GM12878 (cell line): ENCODE data around the gene CD58. TPM values are rescaled to one million over a fixed set of nuclear protein-coding genes. Genes with fewer than 3 reads are reported as not detected.

Source experiments
- ATF7 ChIP-seq: fragments of 450-650 bp; IDR thresholded peaks from 2 replicates; pipeline ENCODE4 v1.6.1; 2016; ENCODE audit warnings: low read depth, mild to moderate bottlenecking
- CHD2 ChIP-seq: IDR thresholded peaks from 2 replicates; pipeline ENCODE4 v1.6.1; 2011; ENCODE audit warnings: low read depth, low read length, improper control_type of control experiment, borderline replicate concordance
- CREM ChIP-seq: IDR thresholded peaks from 2 replicates; pipeline ENCODE4 v1.6.1; 2014; ENCODE audit warnings: antibody characterized with exemption, low read depth
- DPF2 ChIP-seq: fragments of 450-650 bp; IDR thresholded peaks from 2 replicates; pipeline ENCODE4 v1.6.1; 2017; ENCODE audit warnings: mild to moderate bottlenecking
- ETV6 ChIP-seq, 2 experiments: fragments of 450-650 bp in 1 of 2; IDR thresholded peaks in 1 of 2; conservative IDR thresholded peaks in 1 of 2; 2 replicates each; pipeline ENCODE4 v1.6.1; 2014; ENCODE audit warnings: antibody characterized with exemption in 1 of 2, borderline replicate concordance in 1 of 2, low read depth in 1 of 2, mild to moderate bottlenecking in 1 of 2, moderate library complexity in 1 of 2
- HDGF ChIP-seq: fragments of 450-650 bp; IDR thresholded peaks from 2 replicates; pipeline ENCODE4 v1.6.1; 2016; ENCODE audit warnings: antibody characterized with exemption
- MEF2B ChIP-seq: fragments of 450-650 bp; IDR thresholded peaks from 2 replicates; pipeline ENCODE4 v1.6.1; 2018; ENCODE audit warnings: mild to moderate bottlenecking, moderate library complexity; ENCODE audit not compliant: partially characterized antibody, poor library complexity, severe bottlenecking
- MTA2 ChIP-seq: fragments of 450-650 bp; IDR thresholded peaks from 2 replicates; pipeline ENCODE4 v1.6.1; 2016; ENCODE audit warnings: low read depth, mild to moderate bottlenecking, moderate library complexity
- NFXL1 ChIP-seq: fragments of 450-650 bp; IDR thresholded peaks from 2 replicates; pipeline ENCODE4 v1.6.1; 2017; ENCODE audit warnings: antibody characterized with exemption, mild to moderate bottlenecking, borderline replicate concordance
- POLR2AphosphoS5 ChIP-seq: IDR thresholded peaks from 2 replicates; pipeline ENCODE4 v1.6.1; 2011; ENCODE audit warnings: mild to moderate bottlenecking, low read length, inconsistent platforms
- PRDM15 ChIP-seq: fragments of 450-650 bp; formaldehyde crosslinking; IDR thresholded peaks from 2 replicates; pipeline ENCODE4 v1.4.0; 2020; ENCODE audit warnings: mild to moderate bottlenecking, moderate library complexity
- RELB ChIP-seq: fragments of 450-650 bp; IDR thresholded peaks from 2 replicates; pipeline ENCODE4 v1.6.1; 2017; ENCODE audit warnings: low read depth, mild to moderate bottlenecking, moderate library complexity
- RUNX3 ChIP-seq: IDR thresholded peaks from 2 replicates; pipeline ENCODE4 v1.6.1; 2012; ENCODE audit warnings: low read length, inconsistent platforms
- SIX5 ChIP-seq: IDR thresholded peaks from 2 replicates; pipeline ENCODE4 v1.6.1; 2011; ENCODE audit warnings: mild to moderate bottlenecking, low read depth, low read length, moderate library complexity; ENCODE audit not compliant: severe bottlenecking
- SMAD5 ChIP-seq: IDR thresholded peaks from 2 replicates; pipeline ENCODE4 v1.6.1; 2016; ENCODE audit warnings: antibody characterized with exemption, low read depth
- SP1 ChIP-seq: IDR thresholded peaks from one replicate; pipeline ENCODE4 v1.6.1; 2011; ENCODE audit warnings: low read depth, low read length
- SRF ChIP-seq, 2 experiments: IDR thresholded peaks; 2 replicates each; pipeline ENCODE4 v1.6.1; 2011; ENCODE audit warnings: low read depth in 2 of 2, low read length in 2 of 2, mild to moderate bottlenecking in 1 of 2, moderate library complexity in 1 of 2
- TBL1XR1 ChIP-seq: IDR thresholded peaks from 2 replicates; pipeline ENCODE4 v1.6.1; 2012; ENCODE audit warnings: low read depth, low read length, improper control_type of control experiment
- TCF12 ChIP-seq: IDR thresholded peaks from 2 replicates; pipeline ENCODE4 v1.6.1; 2011; ENCODE audit warnings: low read depth, mild to moderate bottlenecking, low read length
- ZNF687 ChIP-seq: fragments of 450-650 bp; IDR thresholded peaks from 2 replicates; pipeline ENCODE4 v1.6.1; 2017; ENCODE audit warnings: mild to moderate bottlenecking, moderate library complexity
- ZSCAN29 ChIP-seq: fragments of 450-650 bp; IDR thresholded peaks from 2 replicates; pipeline ENCODE4 v1.6.1; 2017; ENCODE audit warnings: mild to moderate bottlenecking, moderate library complexity
- polyA plus RNA-seq, 11 experiments: library from polyadenylated mRNA; depleted of rRNA in 4 of 11; unstranded in 6 of 11; stranded (reverse) in 5 of 11; fragments of >200 nt; fragmentation: Nextera tagmentation in 4 of 11; fragmentation: Illumina TruSeq in 1 of 11; extraction: Ambion mirVana in 4 of 11; extraction: Trizol in 1 of 11; gene quantifications; 1 replicate in 1 of 11; 2 replicates in 10 of 11; pipeline versions ENCODE4 v1.2.1 to v1.2.3, GENCODE V29; 2011 to 2016; ENCODE audit warnings: inconsistent platforms in 2 of 11, missing spikeins in 2 of 11, low read depth in 1 of 11
- total RNA-seq, 4 experiments: library from RNA; depleted of rRNA in 3 of 4; stranded (reverse); fragments of >200 nt in 3 of 4; fragmentation: Illumina TruSeq in 1 of 4; extraction: Trizol in 1 of 4; gene quantifications; 2 replicates each; pipeline versions ENCODE4 v1.2.1 to v1.2.3, GENCODE V29; 2013 to 2021

The CD58 gene
- total and polyA plus RNA-seq, 10 of the 15 experiments (the other 5 are each of a cell fraction or from before 2014, with no cell fraction given): 70.4 to 252 (median 129) TPM

GRCh38 chr1:116544588-116545358, 26.1 kb downstream of the CD58 start (continued):
- TF ChIP-seq RELB (peak; percentile 92), DPF2 (peak; percentile 90; the same call in 1 of the 2 replicates), SP1 (peak; percentile 45), POLR2AphosphoS5 (peak; percentile 79), SIX5 (no peak), ETV6 (conservative IDR thresholded peaks at IDR 0.05 in 1 of 2, IDR thresholded peaks at IDR 0.05 in 1 of 2; ENCODE audit: borderline replicate concordance in 1 of 2, low read depth in 1 of 2) (peak in 1 of 2 experiments; percentile 91; a peak in 2 of 4 replicates), ZSCAN29 (no peak), NFXL1 (no peak), MEF2B (peak; percentile 51), PRDM15 (CRISPR knock-in tag) (peak; percentile 34), TCF12 (peak; percentile 69; the same call in 1 of the 2 replicates), RUNX3 (peak; percentile 93), ZNF687 (peak; percentile 90), CHD2 (peak; percentile 54; the same call in 1 of the 2 replicates), MTA2 (peak; percentile 57; the same call in 1 of the 2 replicates), TBL1XR1 (0 out of 2 replicates have a peak, but pooled peaks have one; percentile 7), SMAD5 (0 out of 2 replicates have a peak, but pooled peaks have one; percentile 3), CREM (peak; percentile 93), SRF (IDR thresholded peaks at IDR 0.05; ENCODE audit: low read depth in 2 of 2, low read length in 2 of 2) (0 out of 4 replicates have a peak, but pooled peaks of 1 of the 2 experiments have one; percentile 46), HDGF (peak; percentile 86), ATF7 (peak; percentile 66)
